ENCODE data around the gene PLEKHA5.

GRCh38 chr12:19212245-19212644, 82.7 kb downstream of the PLEKHA5 start:
- TF ChIP-seq CTCF (IDR thresholded peaks at IDR 0.05) (no peak), POLR2A (IDR thresholded peaks at IDR 0.05) (no peak)
